K562 (cell line): Measurements from ENCODE around the gene PCMTD2. TPM values are rescaled to one million over a fixed set of nuclear protein-coding genes. Genes with fewer than 3 reads are reported as not detected.

ENCODE experiments used
- ELF1 ChIP-seq: fragments of 200-800 bp; sonication (Bioruptor generic); IDR thresholded peaks from 2 replicates; pipeline ENCODE4 v1.6.1; 2016; ENCODE audit warnings: missing genetic modification characterization, missing compliant biosample characterization
- FOSL1 ChIP-seq: fragments of 200-800 bp; sonication (Bioruptor generic); conservative IDR thresholded peaks from 2 replicates; pipeline ENCODE4 v1.6.1; 2016; ENCODE audit warnings: missing genetic modification characterization, missing compliant biosample characterization
- MAZ ChIP-seq, 2 experiments: fragments of 450-650 bp in 1 of 2; sonication (generic) in 1 of 2; formaldehyde crosslinking; IDR thresholded peaks in 1 of 2; conservative IDR thresholded peaks in 1 of 2; 2 replicates each; pipeline versions ENCODE4 v1.4.0 to v1.5.0; 2020; ENCODE audit warnings: mild to moderate bottlenecking in 1 of 2, missing genetic modification reagents in 1 of 2
- NONO ChIP-seq, 2 experiments: fragments of 200-400 bp in 1 of 2; fragments of 450-650 bp in 1 of 2; formaldehyde crosslinking in 1 of 2; IDR thresholded peaks; 2 replicates each; pipeline ENCODE4 v1.6.1; 2017; ENCODE audit warnings: low read depth in 2 of 2, mild to moderate bottlenecking in 2 of 2, moderate library complexity in 2 of 2, low read length in 1 of 2
- POLR2G ChIP-seq: fragments of 200-400 bp; formaldehyde crosslinking; IDR thresholded peaks from 2 replicates; pipeline ENCODE4 v1.6.1; 2017; ENCODE audit warnings: low read depth, mild to moderate bottlenecking, antibody characterized with exemption, low read length, moderate library complexity
- ZBTB7A ChIP-seq: IDR thresholded peaks from 2 replicates; pipeline ENCODE4 v1.6.1; 2011; ENCODE audit warnings: low read depth, mild to moderate bottlenecking, low read length, moderate library complexity, borderline replicate concordance; ENCODE audit not compliant: control insufficient read depth
- polyA plus RNA-seq, 8 experiments: library from polyadenylated mRNA; depleted of rRNA in 4 of 8; stranded (reverse) in 5 of 8; unstranded in 3 of 8; fragments of >200 nt; fragmentation: Nextera tagmentation in 2 of 8; fragmentation: Illumina TruSeq in 1 of 8; extraction: Ambion mirVana in 2 of 8; extraction: Trizol in 1 of 8; gene quantifications; 2 replicates each; pipeline versions ENCODE4 v1.2.1 to v1.2.3, GENCODE V29; 2011 to 2014; ENCODE audit warnings: inconsistent platforms in 1 of 8, missing spikeins in 1 of 8
- total RNA-seq, 7 experiments: library from RNA; depleted of rRNA in 6 of 7; stranded (reverse); fragments of >200 nt in 6 of 7; fragmentation: Illumina TruSeq in 2 of 7; extraction: Trizol in 2 of 7; gene quantifications; 2 replicates each; pipeline versions ENCODE4 v1.2.1 to v1.2.3, GENCODE V29; 2011 to 2021; ENCODE audit warnings: low replicate concordance in 1 of 7
- TF ChIP-seq, protein P1 (sequence below), 2 experiments: fragments of 200-800 bp in 1 of 2; sonication (Bioruptor generic) in 1 of 2; sonication (generic) in 1 of 2; formaldehyde crosslinking in 1 of 2; IDR thresholded peaks in 1 of 2; conservative IDR thresholded peaks in 1 of 2; 2 replicates each; pipeline versions ENCODE4 v1.5.0 to v1.6.1; 2016 to 2020; ENCODE audit warnings: missing compliant biosample characterization in 1 of 2, missing genetic modification characterization in 1 of 2, missing genetic modification reagents in 1 of 2
- TF ChIP-seq, protein P2 (sequence below): sonication (generic); formaldehyde crosslinking; IDR thresholded peaks from 2 replicates; pipeline ENCODE4 v1.9.0; 2022; ENCODE audit warnings: mild to moderate bottlenecking, missing genetic modification reagents
- TF ChIP-seq, protein P3 (sequence below), 2 experiments: IDR thresholded peaks; 2 replicates each; pipeline ENCODE4 v1.6.1; 2011; ENCODE audit warnings: borderline replicate concordance in 1 of 2, control low read depth in 1 of 2, low read depth in 1 of 2, low read length in 1 of 2, mild to moderate bottlenecking in 1 of 2, mixed read lengths in 1 of 2, moderate library complexity in 1 of 2; ENCODE audit not compliant: insufficient read depth in 1 of 2, insufficient read length in 1 of 2, poor library complexity in 1 of 2, severe bottlenecking in 1 of 2; ENCODE audit errors: extremely low read depth in 1 of 2
- TF ChIP-seq, protein P4 (sequence below): fragments of 450-650 bp; IDR thresholded peaks from 2 replicates; pipeline ENCODE4 v1.6.1; 2017; ENCODE audit warnings: antibody characterized with exemption, mild to moderate bottlenecking
- TF ChIP-seq, protein P5 (sequence below), 2 experiments: fragments of 450-650 bp; conservative IDR thresholded peaks; 2 replicates each; pipeline ENCODE4 v1.6.1; 2017; ENCODE audit warnings: mild to moderate bottlenecking in 2 of 2, moderate library complexity in 2 of 2
- TF ChIP-seq, protein P6 (sequence below): fragments of 250-450 bp; sonication (Bioruptor Pico); IDR thresholded peaks from 2 replicates; pipeline ENCODE4 v1.9.0; 2021; ENCODE audit warnings: mild to moderate bottlenecking, inconsistent platforms

The PCMTD2 gene
- total and polyA plus RNA-seq, 9 of the 15 experiments (the other 6 are each of a cell fraction or from before 2014, with no cell fraction given): 11.3 to 49.3 (median 28.4) TPM

DNA sequence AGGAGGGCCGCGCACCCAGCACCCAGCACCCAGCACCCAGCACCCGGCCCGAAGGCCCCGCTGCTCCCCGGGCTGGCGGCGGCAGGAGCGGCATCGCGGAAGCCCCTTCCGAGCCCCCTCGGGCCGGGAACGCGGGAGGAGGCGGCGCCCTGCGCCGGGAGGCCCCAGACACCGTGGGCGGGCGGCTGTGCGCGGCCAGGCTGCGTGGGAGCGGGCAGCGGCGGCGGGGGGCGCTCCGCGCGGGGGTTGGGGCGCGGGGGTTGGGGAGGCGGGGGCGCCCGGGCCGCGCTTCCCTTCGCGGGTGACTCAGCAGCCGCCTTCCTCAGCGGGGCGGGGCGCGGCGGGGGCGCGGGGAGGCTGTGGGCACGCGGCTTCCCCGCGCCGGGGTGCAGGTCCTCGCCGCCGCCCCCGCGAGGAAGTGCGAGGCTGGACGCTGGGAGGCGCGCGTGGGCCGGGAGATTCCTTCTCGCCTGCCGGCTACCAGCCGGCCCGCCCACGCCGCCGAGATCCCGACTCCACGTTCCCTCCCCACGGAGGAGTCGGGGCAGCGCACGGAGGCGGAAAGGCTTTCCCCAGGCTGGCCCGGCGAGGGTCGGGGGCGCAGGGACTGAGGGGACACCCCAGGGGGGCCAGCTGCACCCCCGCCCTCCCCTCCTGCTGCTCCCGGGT is 61.0 kb downstream of the PCMTD2 start (continued):
- TF ChIP-seq FOSL1 (tag) (peak; percentile 68), ZBTB7A (peak; percentile 90), NONO (IDR thresholded peaks at IDR 0.05; ENCODE audit: low read depth in 2 of 2, low read length in 1 of 2) (0 out of 4 replicates have a peak, but pooled peaks of 1 of the 2 experiments have one; percentile 36), POLR2G (peak; percentile 61; the same call in 1 of the 2 replicates), ELF1 (tag) (peak; percentile 49; the same call in 1 of the 2 replicates), MAZ (CRISPR knock-in tag; conservative IDR thresholded peaks at IDR 0.05 in 1 of 2, IDR thresholded peaks at IDR 0.05 in 1 of 2) (peak; percentile 63 to 90)
- TF ChIP-seq, protein P1, sequence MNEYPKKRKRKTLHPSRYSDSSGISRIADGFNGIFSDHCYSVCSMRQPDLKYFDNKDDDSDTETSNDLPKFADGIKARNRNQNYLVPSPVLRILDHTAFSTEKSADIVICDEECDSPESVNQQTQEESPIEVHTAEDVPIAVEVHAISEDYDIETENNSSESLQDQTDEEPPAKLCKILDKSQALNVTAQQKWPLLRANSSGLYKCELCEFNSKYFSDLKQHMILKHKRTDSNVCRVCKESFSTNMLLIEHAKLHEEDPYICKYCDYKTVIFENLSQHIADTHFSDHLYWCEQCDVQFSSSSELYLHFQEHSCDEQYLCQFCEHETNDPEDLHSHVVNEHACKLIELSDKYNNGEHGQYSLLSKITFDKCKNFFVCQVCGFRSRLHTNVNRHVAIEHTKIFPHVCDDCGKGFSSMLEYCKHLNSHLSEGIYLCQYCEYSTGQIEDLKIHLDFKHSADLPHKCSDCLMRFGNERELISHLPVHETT (CRISPR knock-in tag; conservative IDR thresholded peaks at IDR 0.05 in 1 of 2, IDR thresholded peaks at IDR 0.05 in 1 of 2): peak in 1 of 2 experiments; percentile 58; a peak in 1 of 4 replicates
- TF ChIP-seq, protein P2, sequence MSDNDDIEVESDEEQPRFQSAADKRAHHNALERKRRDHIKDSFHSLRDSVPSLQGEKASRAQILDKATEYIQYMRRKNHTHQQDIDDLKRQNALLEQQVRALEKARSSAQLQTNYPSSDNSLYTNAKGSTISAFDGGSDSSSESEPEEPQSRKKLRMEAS (CRISPR knock-in tag): peak; percentile 56; the same call in 1 of the 2 replicates
- TF ChIP-seq, protein P3, sequence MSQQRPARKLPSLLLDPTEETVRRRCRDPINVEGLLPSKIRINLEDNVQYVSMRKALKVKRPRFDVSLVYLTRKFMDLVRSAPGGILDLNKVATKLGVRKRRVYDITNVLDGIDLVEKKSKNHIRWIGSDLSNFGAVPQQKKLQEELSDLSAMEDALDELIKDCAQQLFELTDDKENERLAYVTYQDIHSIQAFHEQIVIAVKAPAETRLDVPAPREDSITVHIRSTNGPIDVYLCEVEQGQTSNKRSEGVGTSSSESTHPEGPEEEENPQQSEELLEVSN (IDR thresholded peaks at IDR 0.05; ENCODE audit: borderline replicate concordance in 1 of 2, extremely low read depth in 1 of 2, insufficient read depth in 1 of 2, insufficient read length in 1 of 2, low read depth in 1 of 2, low read length in 1 of 2, poor library complexity in 1 of 2, severe bottlenecking in 1 of 2): peak in 1 of 2 experiments; percentile 77
- TF ChIP-seq, protein P4, sequence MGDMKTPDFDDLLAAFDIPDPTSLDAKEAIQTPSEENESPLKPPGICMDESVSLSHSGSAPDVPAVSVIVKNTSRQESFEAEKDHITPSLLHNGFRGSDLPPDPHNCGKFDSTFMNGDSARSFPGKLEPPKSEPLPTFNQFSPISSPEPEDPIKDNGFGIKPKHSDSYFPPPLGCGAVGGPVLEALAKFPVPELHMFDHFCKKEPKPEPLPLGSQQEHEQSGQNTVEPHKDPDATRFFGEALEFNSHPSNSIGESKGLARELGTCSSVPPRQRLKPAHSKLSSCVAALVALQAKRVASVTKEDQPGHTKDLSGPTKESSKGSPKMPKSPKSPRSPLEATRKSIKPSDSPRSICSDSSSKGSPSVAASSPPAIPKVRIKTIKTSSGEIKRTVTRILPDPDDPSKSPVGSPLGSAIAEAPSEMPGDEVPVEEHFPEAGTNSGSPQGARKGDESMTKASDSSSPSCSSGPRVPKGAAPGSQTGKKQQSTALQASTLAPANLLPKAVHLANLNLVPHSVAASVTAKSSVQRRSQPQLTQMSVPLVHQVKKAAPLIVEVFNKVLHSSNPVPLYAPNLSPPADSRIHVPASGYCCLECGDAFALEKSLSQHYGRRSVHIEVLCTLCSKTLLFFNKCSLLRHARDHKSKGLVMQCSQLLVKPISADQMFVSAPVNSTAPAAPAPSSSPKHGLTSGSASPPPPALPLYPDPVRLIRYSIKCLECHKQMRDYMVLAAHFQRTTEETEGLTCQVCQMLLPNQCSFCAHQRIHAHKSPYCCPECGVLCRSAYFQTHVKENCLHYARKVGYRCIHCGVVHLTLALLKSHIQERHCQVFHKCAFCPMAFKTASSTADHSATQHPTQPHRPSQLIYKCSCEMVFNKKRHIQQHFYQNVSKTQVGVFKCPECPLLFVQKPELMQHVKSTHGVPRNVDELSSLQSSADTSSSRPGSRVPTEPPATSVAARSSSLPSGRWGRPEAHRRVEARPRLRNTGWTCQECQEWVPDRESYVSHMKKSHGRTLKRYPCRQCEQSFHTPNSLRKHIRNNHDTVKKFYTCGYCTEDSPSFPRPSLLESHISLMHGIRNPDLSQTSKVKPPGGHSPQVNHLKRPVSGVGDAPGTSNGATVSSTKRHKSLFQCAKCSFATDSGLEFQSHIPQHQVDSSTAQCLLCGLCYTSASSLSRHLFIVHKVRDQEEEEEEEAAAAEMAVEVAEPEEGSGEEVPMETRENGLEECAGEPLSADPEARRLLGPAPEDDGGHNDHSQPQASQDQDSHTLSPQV: peak; percentile 45; the same call in 1 of the 2 replicates
- TF ChIP-seq, protein P5, sequence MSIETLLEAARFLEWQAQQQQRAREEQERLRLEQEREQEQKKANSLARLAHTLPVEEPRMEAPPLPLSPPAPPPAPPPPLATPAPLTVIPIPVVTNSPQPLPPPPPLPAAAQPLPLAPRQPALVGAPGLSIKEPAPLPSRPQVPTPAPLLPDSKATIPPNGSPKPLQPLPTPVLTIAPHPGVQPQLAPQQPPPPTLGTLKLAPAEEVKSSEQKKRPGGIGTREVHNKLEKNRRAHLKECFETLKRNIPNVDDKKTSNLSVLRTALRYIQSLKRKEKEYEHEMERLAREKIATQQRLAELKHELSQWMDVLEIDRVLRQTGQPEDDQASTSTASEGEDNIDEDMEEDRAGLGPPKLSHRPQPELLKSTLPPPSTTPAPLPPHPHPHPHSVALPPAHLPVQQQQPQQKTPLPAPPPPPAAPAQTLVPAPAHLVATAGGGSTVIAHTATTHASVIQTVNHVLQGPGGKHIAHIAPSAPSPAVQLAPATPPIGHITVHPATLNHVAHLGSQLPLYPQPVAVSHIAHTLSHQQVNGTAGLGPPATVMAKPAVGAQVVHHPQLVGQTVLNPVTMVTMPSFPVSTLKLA (conservative IDR thresholded peaks at IDR 0.05): peak; percentile 19 to 40; a peak in 1 of 4 replicates
- TF ChIP-seq, protein P6, sequence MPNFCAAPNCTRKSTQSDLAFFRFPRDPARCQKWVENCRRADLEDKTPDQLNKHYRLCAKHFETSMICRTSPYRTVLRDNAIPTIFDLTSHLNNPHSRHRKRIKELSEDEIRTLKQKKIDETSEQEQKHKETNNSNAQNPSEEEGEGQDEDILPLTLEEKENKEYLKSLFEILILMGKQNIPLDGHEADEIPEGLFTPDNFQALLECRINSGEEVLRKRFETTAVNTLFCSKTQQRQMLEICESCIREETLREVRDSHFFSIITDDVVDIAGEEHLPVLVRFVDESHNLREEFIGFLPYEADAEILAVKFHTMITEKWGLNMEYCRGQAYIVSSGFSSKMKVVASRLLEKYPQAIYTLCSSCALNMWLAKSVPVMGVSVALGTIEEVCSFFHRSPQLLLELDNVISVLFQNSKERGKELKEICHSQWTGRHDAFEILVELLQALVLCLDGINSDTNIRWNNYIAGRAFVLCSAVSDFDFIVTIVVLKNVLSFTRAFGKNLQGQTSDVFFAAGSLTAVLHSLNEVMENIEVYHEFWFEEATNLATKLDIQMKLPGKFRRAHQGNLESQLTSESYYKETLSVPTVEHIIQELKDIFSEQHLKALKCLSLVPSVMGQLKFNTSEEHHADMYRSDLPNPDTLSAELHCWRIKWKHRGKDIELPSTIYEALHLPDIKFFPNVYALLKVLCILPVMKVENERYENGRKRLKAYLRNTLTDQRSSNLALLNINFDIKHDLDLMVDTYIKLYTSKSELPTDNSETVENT: peak; percentile 57; the same call in 1 of the 2 replicates
